Esophagus muscularis mucosa (tissue), 4 donors: Measurements from ENCODE around the gene MBD3L3. TPM values are rescaled to one million over a fixed set of nuclear protein-coding genes. Genes with fewer than 3 reads are reported as not detected.
"Not testable (repeated sequence)": the region's sequence is repeated elsewhere in the genome, so short reads cannot be mapped to it uniquely, and the experiment has no call there.

Source experiments
- DNase-seq: peaks from one replicate; pipeline ENCODE4 v3.0.0-alpha.2; 2017; ENCODE audit errors: extremely low spot score
- H3K27ac ChIP-seq, 4 donors: fragments of 200-600 bp; sonication (generic); replicated peaks in 1 of 4; 1 replicate in 3 of 4; 2 replicates in 1 of 4; pipeline ENCODE4 v1.5.1; 2016 to 2019; ENCODE audit warnings: mild to moderate bottlenecking in 1 of 4
- H3K27me3 ChIP-seq, 4 donors: fragments of 200-600 bp; sonication (generic); one replicate each; pipeline versions ENCODE4 v1.5.1 to v1.6.0; 2016 to 2019
- H3K36me3 ChIP-seq, 4 donors: fragments of 200-600 bp; sonication (generic); one replicate each; pipeline ENCODE4 v1.5.1; 2016 to 2019
- H3K4me1 ChIP-seq, 4 donors: fragments of 200-600 bp; sonication (generic); one replicate each; pipeline ENCODE4 v1.5.1; 2016 to 2019
- H3K4me3 ChIP-seq, 4 donors: fragments of 200-600 bp; sonication (generic); 1 replicate in 2 of 4; 2 replicates in 2 of 4; pipeline ENCODE4 v1.5.1; 2016 to 2019; ENCODE audit warnings: mild to moderate bottlenecking in 4 of 4, moderate library complexity in 1 of 4
- H3K9me3 ChIP-seq, 4 donors: fragments of 200-600 bp; sonication (generic); 1 replicate in 3 of 4; 2 replicates in 1 of 4; pipeline ENCODE4 v1.5.1; 2016 to 2019
- EP300 ChIP-seq: sonication (generic); formaldehyde crosslinking; IDR thresholded peaks from one replicate; pipeline ENCODE4 v1.6.1; 2017; ENCODE audit warnings: antibody characterized with exemption
- POLR2A ChIP-seq: fragments of 450-650 bp; IDR thresholded peaks from one replicate; pipeline ENCODE4 v1.6.1; 2017; ENCODE audit warnings: antibody characterized with exemption, moderate library complexity, mild to moderate bottlenecking, low read depth
- POLR2AphosphoS5 ChIP-seq, 2 donors: sonication (generic); formaldehyde crosslinking; IDR thresholded peaks; one replicate each; pipeline ENCODE4 v1.6.1; 2017; ENCODE audit warnings: antibody characterized with exemption in 2 of 2
- WGBS: methylation state at CpG from one replicate; pipeline ENCODE4 v1.1.5; 2018; 5-methylcytosine and 5-hydroxymethylcytosine counted together
- intact Hi-C: fragments of 100-400 bp; cut with DNase I; formaldehyde crosslinking; loops from one replicate; pipeline ENCODE4 v1.15.1; 2023
- total RNA-seq, 4 donors: library from RNA; depleted of rRNA; stranded (reverse); fragments of >200 nt; gene quantifications; one replicate each; pipeline versions ENCODE4 v1.1.0 to v1.2.1, GENCODE V29; 2016
- TF ChIP-seq, protein P1 (sequence below), 3 experiments: fragments of 200-600 bp in 2 of 3; fragments of 450-650 bp in 1 of 3; sonication (generic) in 2 of 3; IDR thresholded peaks; one replicate each; pipeline ENCODE4 v1.5.1; 2017 to 2019; ENCODE audit warnings: antibody characterized with exemption in 3 of 3, mild to moderate bottlenecking in 2 of 3, moderate library complexity in 1 of 3

The MBD3L3 gene
- total RNA-seq, 4 donors from 2014 or later = not detected

DNA sequence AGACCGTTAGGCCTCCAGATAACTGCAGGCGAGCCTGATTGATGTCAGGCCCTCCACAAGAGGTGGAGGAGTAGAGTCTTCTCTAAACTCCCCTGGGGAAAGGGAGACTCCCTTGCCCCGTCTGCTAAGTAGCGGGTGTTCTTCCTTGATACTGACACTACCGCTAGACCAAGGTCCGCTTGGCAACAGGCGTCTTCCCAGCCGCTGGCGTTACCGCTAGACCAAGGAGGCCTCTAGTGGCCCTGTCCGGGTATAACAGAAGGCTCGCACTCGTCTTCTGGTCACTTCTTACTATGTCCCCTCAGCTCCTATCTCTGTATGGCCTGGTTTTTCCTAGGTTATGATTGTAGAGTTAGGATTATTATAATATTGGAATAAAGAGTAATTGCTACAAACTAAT is 8.6 kb upstream of the MBD3L3 start:
- H3K27ac ChIP-seq, H3K9me3 ChIP-seq, H3K4me3 ChIP-seq, DNase-seq, H3K27me3 ChIP-seq: not testable (repeated sequence)
- peaks cover 10 to 16% (median 15%) of the 10 kb centered on the region in 4 donors for H3K36me3 ChIP-seq
- intact Hi-C loops = loop anchor here (10.0 kb wide), 1 partner anchor 322 kb away; no protein-coding TSS in a partner anchor
- WGBS = 36% methylated on average over 9 of the region's 13 CpGs
- H3K4me1 ChIP-seq = peaks cover 11 to 22% (median 14%) of the 10 kb centered on the region in 4 donors
- TF ChIP-seq, protein P1, sequence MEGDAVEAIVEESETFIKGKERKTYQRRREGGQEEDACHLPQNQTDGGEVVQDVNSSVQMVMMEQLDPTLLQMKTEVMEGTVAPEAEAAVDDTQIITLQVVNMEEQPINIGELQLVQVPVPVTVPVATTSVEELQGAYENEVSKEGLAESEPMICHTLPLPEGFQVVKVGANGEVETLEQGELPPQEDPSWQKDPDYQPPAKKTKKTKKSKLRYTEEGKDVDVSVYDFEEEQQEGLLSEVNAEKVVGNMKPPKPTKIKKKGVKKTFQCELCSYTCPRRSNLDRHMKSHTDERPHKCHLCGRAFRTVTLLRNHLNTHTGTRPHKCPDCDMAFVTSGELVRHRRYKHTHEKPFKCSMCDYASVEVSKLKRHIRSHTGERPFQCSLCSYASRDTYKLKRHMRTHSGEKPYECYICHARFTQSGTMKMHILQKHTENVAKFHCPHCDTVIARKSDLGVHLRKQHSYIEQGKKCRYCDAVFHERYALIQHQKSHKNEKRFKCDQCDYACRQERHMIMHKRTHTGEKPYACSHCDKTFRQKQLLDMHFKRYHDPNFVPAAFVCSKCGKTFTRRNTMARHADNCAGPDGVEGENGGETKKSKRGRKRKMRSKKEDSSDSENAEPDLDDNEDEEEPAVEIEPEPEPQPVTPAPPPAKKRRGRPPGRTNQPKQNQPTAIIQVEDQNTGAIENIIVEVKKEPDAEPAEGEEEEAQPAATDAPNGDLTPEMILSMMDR (IDR thresholded peaks at IDR 0.05) = peak; percentile 8 to 30 (median 27)

DNA sequence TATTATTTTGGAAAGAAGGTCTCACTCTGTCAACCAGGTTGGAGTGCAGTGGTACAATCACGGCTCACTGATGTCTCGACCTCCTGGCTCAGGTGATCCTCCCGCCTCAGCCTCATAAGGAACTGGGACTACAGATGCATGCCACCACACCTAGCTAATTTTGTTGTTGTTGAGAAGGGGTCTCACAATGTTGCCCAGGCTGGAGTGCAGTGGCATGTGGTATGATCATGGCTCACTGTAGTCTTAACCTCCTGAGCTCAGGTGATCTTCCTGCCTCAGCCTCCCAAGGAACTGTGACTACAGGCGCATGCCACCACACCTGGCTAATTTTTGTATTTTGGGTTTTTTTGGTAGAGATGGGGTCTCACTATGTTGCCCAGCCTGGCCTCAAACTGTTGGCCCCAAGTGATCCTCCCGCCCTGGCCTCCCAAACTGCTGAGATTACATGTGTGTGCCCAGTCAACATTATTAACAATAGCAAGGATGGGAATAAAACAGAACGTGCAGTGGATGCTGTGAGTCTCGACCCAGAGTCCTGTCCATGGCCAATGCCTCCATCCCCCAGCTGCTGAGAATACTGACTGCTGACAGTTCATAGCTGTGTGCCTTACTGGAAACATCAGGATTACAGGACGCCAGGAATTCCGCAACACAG is 5.4 kb upstream of the MBD3L3 start:
- H3K4me3 ChIP-seq = no peak overlapping the region
- TF ChIP-seq, protein P1 (IDR thresholded peaks at IDR 0.05) = no peak
- TF ChIP-seq POLR2A (no peak), POLR2AphosphoS5 (IDR thresholded peaks at IDR 0.05) (no peak), EP300 (no peak)
- 96% methylated on average over 9 of the region's 9 CpGs for WGBS
- no peak for DNase-seq
- no peak overlapping the region for H3K27ac ChIP-seq
- no peaks in the 10 kb centered on the region for H3K9me3 ChIP-seq
- no peaks in the 10 kb centered on the region for H3K27me3 ChIP-seq
- peaks cover 0 to 3% (median 1%) of the 10 kb centered on the region in 4 donors for H3K4me1 ChIP-seq
- intact Hi-C loops = loop anchor here (10.0 kb wide), 1 partner anchor 319 kb away; no protein-coding TSS in a partner anchor
- H3K36me3 ChIP-seq = no peaks in the 10 kb centered on the region

DNA sequence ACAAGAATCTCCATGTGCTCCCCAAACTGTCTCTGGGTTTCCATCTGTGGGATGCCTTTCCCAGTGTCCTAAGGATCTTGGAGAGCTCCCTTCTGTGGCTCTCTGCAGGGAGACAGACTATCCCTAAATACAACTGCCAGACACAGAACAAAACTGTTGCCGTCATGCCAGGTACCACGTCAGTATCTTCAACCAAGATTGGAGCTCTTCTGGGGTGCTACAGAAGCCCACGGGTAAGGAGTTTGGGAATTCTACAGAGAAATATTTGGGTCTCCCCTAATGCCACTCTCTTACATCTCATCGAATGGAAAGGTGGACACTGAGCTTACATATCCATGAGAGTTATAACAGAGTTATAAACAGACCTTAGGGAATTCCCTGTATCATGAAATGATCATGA is 4.9 kb upstream of the MBD3L3 start:
- intact Hi-C loops = loop anchor here (10.0 kb wide), 1 partner anchor 319 kb away; no protein-coding TSS in a partner anchor
- 74% methylated on average over 4 of the region's 4 CpGs for WGBS
- H3K27ac ChIP-seq = no peak overlapping the region
- H3K4me3 ChIP-seq = no peak overlapping the region
- H3K27me3 ChIP-seq = no peaks in the 10 kb centered on the region
- TF ChIP-seq POLR2A (no peak), POLR2AphosphoS5 (IDR thresholded peaks at IDR 0.05) (no peak), EP300 (no peak)
- no peaks in the 10 kb centered on the region for H3K4me1 ChIP-seq
- no peaks in the 10 kb centered on the region for H3K36me3 ChIP-seq
- DNase-seq = no peak
- H3K9me3 ChIP-seq = no peaks in the 10 kb centered on the region

DNA sequence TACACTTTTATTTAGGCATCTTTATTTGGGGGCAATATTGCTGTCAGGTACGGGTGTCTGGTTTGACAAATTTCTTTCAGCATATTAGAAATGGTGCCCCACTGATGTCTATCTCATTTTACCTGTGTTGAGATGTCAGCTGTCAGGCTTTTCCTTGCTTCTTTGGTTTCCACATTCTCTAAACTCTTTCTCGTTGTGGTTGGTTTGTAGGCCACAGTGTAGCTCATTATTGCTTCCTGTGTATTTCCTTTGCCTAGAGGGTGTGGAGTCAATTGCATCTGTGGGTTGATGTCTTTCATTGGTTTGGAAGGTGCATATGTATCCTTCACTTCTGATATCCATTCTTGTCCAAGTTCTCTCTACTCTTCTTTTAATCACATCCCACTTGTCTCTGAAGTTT is 1.5 kb upstream of the MBD3L3 start:
- WGBS = 75% methylated on average over 2 of the region's 2 CpGs
- not testable (repeated sequence) for H3K27me3 ChIP-seq, H3K9me3 ChIP-seq, H3K4me3 ChIP-seq, H3K27ac ChIP-seq, DNase-seq, H3K4me1 ChIP-seq, H3K36me3 ChIP-seq
- intact Hi-C loops = loop anchor here (10.0 kb wide), 1 partner anchor 315 kb away; no protein-coding TSS in a partner anchor

DNA sequence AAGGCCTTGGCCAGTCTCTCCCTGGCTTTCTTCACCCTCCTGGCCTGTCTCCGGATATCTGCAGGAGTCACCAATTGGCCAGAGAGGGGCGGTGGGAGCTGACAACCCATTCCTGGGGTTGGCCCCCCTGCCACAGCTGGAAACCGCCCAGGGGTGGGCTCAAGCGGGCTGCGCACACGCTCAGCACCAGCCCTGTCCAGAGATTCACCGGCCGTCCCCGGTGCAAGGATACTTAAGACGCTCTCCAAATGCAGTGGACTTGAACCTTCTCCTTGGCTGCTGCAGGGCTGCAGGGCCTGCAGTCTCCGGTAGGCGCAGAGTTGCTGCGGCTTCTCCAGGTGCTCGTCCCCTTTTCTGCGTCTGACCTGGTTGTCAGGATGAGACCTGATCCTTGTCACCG is 2.1 kb downstream of the MBD3L3 start:
- H3K4me3 ChIP-seq, H3K27ac ChIP-seq, H3K9me3 ChIP-seq, H3K36me3 ChIP-seq, H3K27me3 ChIP-seq, intact Hi-C loops, H3K4me1 ChIP-seq, DNase-seq: not testable (repeated sequence)
- WGBS = no CpG with 5 or more reads among the region's 16 CpGs

DNA sequence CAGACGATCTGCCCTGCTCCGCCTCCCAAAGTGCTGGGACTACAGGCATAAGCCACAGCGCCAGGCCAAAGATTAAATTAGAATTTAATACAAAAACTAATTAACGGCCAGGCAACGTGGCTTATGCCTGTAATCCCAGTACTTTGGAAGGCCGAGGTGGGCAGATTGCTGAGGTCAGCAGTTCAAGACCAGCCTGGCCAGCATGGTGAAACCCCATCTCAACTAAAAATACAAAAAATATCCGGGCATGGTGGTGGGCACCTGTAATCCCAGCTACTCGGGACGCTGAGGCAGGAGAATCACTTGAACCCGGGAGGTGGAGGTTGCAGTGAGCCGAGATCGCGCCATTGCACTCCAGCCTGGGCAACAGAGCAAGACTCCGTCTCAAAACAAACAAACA is 2.8 kb downstream of the MBD3L3 start:
- H3K9me3 ChIP-seq, H3K4me3 ChIP-seq, H3K36me3 ChIP-seq, H3K27me3 ChIP-seq, H3K27ac ChIP-seq, intact Hi-C loops, H3K4me1 ChIP-seq, DNase-seq: not testable (repeated sequence)
- WGBS = 85% methylated on average over 11 of the region's 14 CpGs

DNA sequence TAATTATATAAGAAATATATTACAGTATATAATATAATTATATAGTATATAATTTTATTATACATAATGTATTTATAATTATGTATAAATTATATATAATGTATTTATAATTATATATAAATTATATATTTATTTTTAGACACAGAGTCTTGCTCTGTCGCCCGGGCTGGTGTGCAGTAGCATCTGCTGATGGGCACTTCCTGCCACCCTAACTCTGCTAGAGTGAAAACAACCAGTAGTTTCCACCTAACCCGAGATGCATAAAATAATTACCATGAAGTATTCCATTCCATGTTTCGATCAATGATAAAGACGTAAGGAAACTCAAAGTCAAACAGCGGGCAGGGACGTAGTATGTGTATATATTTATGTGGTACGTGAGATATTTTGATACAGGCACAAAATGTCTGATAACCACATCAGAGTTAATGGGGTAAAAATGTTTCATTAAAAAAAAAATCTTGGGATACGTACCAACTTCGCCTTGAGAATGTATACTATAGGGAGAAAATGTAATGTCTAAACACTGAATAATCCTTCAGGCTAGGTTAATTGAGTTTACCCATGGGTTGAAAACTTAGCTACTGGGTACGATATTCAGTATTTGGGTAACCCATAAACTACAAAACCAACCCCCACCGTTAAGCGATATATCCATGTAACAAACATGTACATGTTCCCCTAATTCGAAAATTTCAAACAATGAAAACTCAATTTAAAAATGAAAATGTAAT is 3.7 kb downstream of the MBD3L3 start:
- WGBS = 93% methylated on average over 14 of the region's 14 CpGs
- H3K27ac ChIP-seq, H3K27me3 ChIP-seq, H3K36me3 ChIP-seq, DNase-seq, H3K9me3 ChIP-seq, H3K4me3 ChIP-seq, intact Hi-C loops, H3K4me1 ChIP-seq: not testable (repeated sequence)

DNA sequence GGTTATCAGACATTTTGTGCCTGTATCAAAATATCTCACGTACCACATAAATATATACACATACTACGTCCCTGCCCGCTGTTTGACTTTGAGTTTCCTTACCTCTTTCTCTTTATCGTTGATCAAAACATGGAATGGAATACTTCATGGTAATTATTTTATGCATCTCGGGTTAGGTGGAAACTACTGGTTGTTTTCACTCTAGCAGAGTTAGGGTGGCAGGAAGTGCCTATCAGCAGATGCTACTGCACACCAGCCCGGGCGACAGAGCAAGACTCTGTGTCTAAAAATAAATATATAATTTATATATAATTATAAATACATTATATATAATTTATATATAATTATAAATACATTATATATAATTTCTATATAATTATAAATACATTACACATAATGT is 5.6 kb downstream of the MBD3L3 start:
- H3K36me3 ChIP-seq, H3K27me3 ChIP-seq, intact Hi-C loops, H3K4me1 ChIP-seq, H3K9me3 ChIP-seq, H3K4me3 ChIP-seq, H3K27ac ChIP-seq: not testable (repeated sequence)
- WGBS = 90% methylated on average over 7 of the region's 7 CpGs
- DNase-seq = peak; percentile 53

DNA sequence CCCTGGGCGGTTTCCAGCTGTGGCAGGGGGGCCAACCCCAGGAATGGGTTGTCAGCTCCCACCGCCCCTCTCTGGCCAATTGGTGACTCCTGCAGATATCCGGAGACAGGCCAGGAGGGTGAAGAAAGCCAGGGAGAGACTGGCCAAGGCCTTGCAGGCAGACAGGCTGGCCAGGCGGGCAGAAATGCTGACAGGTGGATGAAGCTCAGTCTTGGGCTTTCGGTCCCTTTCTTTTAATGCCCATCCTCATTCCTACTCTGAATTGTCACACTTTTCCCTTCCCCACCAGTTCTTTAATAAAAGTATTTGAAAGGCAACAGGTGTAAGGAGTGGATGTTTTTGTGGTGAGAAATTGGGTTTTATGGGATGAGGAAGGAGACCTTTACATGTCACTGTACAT is 7.1 kb downstream of the MBD3L3 start:
- H3K9me3 ChIP-seq, DNase-seq, H3K4me3 ChIP-seq, H3K4me1 ChIP-seq, intact Hi-C loops, H3K27me3 ChIP-seq, H3K36me3 ChIP-seq, H3K27ac ChIP-seq: not testable (repeated sequence)
- 89% methylated on average over 2 of the region's 5 CpGs for WGBS

DNA sequence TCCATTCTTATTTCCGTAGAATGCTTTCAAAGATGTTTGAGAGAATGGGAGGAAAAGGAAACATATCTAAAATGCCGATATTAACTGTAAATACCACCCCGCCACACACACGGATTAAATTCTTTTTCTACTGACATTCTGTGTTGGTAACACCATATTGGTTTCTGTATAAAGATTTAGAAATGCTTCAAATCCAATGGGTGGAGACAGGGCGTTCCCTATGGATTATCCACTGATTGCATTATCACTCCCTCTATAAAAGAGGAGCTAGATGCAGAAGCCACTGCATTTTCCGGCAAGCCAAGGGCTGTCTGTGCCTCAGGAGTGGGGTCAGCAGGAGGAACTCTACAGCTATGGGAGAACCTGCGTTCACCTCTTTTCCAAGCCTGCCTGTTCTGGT is 9.5 kb downstream of the MBD3L3 start, which contains the start of gene MBD3L2:
Gene MBD3L2 (plus strand): TSS at position 301 of the 400 bp plus-strand sequence. CDS start 53 bp downstream, at position 354.
- H3K27me3 ChIP-seq, intact Hi-C loops, H3K27ac ChIP-seq, H3K36me3 ChIP-seq, H3K9me3 ChIP-seq, H3K4me3 ChIP-seq, H3K4me1 ChIP-seq, DNase-seq: not testable (repeated sequence)
- no CpG with 5 or more reads among the region's 7 CpGs for WGBS
